OCI-LY3 (cell line): ENCODE data around the gene C21orf91.

ENCODE experiments used
- H2AFZ ChIP-seq: fragments of 200-600, 300-600 bp; shearing (Covaris generic); 2 replicates; pipeline ENCODE4 v1.6.0; 2014; ENCODE audit warnings: antibody characterized with exemption, low read depth, low read length
- H3K27ac ChIP-seq: fragments of 200-600, 300-600 bp; sonication (generic); 2 replicates; pipeline ENCODE4 v1.5.1; 2014; ENCODE audit warnings: mild to moderate bottlenecking, low read length, moderate library complexity, mixed read lengths
- H3K27me3 ChIP-seq: fragments of 200-600, 300-600 bp; sonication (generic); 2 replicates; pipeline ENCODE4 v1.6.1; 2014; ENCODE audit warnings: low read depth, low read length, mixed read lengths
- H3K36me3 ChIP-seq: fragments of 200-600, 300-600 bp; sonication (generic); replicated peaks from 2 replicates; pipeline ENCODE3; 2014; ENCODE audit warnings: low read depth, low read length, mixed read lengths
- H3K4me1 ChIP-seq: fragments of 300-600, 200-600 bp; sonication (generic); 2 replicates; pipeline ENCODE4 v1.6.1; 2014; ENCODE audit warnings: low read length, mixed read lengths
- H3K4me2 ChIP-seq: fragments of 200-600, 300-600 bp; sonication (generic); 2 replicates; pipeline ENCODE4 v1.6.1; 2014; ENCODE audit warnings: low read length, mixed read lengths
- H3K4me3 ChIP-seq: fragments of 300-600, 200-600 bp; sonication (generic); 2 replicates; pipeline ENCODE4 v1.5.1; 2014; ENCODE audit warnings: antibody characterized with exemption, mild to moderate bottlenecking, low read length, moderate library complexity
- H3K79me2 ChIP-seq: fragments of 300-600, 200-600 bp; shearing (Covaris generic); 2 replicates; pipeline ENCODE4 v1.6.1; 2014; ENCODE audit warnings: mild to moderate bottlenecking, low read length, mixed read lengths
- H3K9ac ChIP-seq: fragments of 300-600, 200-600 bp; shearing (Covaris generic); 2 replicates; pipeline ENCODE4 v1.6.0; 2014; ENCODE audit warnings: mild to moderate bottlenecking, low read length, moderate library complexity
- H3K9me3 ChIP-seq: fragments of 200-600, 300-600 bp; shearing (Covaris generic); 2 replicates; pipeline ENCODE4 v1.6.1; 2014; ENCODE audit warnings: low read length, mixed read lengths; ENCODE audit not compliant: insufficient read depth
- H4K20me1 ChIP-seq: fragments of 200-600, 300-600 bp; sonication (generic); 2 replicates; pipeline ENCODE4 v1.6.1; 2016; ENCODE audit warnings: low read length, mixed read lengths; ENCODE audit not compliant: insufficient read depth
- CTCF ChIP-seq: fragments of 200-600, 300-600 bp; sonication (generic); IDR thresholded peaks from 2 replicates; pipeline ENCODE4 v1.5.1; 2014; ENCODE audit warnings: antibody characterized with exemption, low read length, low read depth
- EZH2phosphoT487 ChIP-seq: fragments of 200-600 bp; shearing (Covaris generic); IDR thresholded peaks from 2 replicates; pipeline ENCODE4 v1.6.1; 2018; ENCODE audit warnings: antibody characterized with exemption, mixed run types, low read depth

Gene C21orf91

GRCh38 chr21:17798796-17799195, 20.4 kb downstream of the C21orf91 start:
- H3K4me1 ChIP-seq = peaks cover 9% of the 10 kb centered on the region; the same call in 1 of the 2 replicates
- H3K9ac ChIP-seq = no peak overlapping the region
- H2AFZ ChIP-seq = no peak overlapping the region
- H3K36me3 ChIP-seq = peaks cover 16% of the 10 kb centered on the region
- H4K20me1 ChIP-seq = no peaks in the 10 kb centered on the region
- H3K79me2 ChIP-seq = peaks cover 14% of the 10 kb centered on the region
- no peaks in the 10 kb centered on the region for H3K9me3 ChIP-seq
- H3K4me2 ChIP-seq = no peak overlapping the region
- no peaks in the 10 kb centered on the region for H3K27me3 ChIP-seq
- no peak overlapping the region for H3K4me3 ChIP-seq
- no peak for TF ChIP-seq EZH2phosphoT487
- TF ChIP-seq CTCF = no peak
- H3K27ac ChIP-seq = no peak overlapping the region

- H3K4me1 ChIP-seq = peaks cover 17% of the 10 kb centered on the region
- H3K79me2 ChIP-seq = peaks cover 14% of the 10 kb centered on the region
- H3K9ac ChIP-seq = no peak overlapping the region
- no peaks in the 10 kb centered on the region for H4K20me1 ChIP-seq
- H3K27me3 ChIP-seq = no peaks in the 10 kb centered on the region
- H3K36me3 ChIP-seq = peaks cover 16% of the 10 kb centered on the region
- no peak overlapping the region for H3K27ac ChIP-seq
- H3K4me3 ChIP-seq = no peak overlapping the region
- no peak overlapping the region for H3K4me2 ChIP-seq
- TF ChIP-seq CTCF = no peak
- TF ChIP-seq EZH2phosphoT487 = no peak
- no peaks in the 10 kb centered on the region for H3K9me3 ChIP-seq
- no peak overlapping the region for H2AFZ ChIP-seq
These were observed 21.2 kb downstream of the C21orf91 start for GRCh38 chr21:17797967-17798366.

GRCh38 chr21:17796503-17796902, 22.7 kb downstream of the C21orf91 start:
- peaks cover 14% of the 10 kb centered on the region for H3K79me2 ChIP-seq
- H3K9ac ChIP-seq = no peak overlapping the region
- no peak overlapping the region for H3K4me2 ChIP-seq
- H3K27me3 ChIP-seq = no peaks in the 10 kb centered on the region
- H4K20me1 ChIP-seq = no peaks in the 10 kb centered on the region
- H3K9me3 ChIP-seq = no peaks in the 10 kb centered on the region
- TF ChIP-seq EZH2phosphoT487 (no peak), CTCF (no peak)
- no peak overlapping the region for H3K4me3 ChIP-seq
- H3K4me1 ChIP-seq = peaks cover 17% of the 10 kb centered on the region
- no peak overlapping the region for H2AFZ ChIP-seq
- peaks cover 19% of the 10 kb centered on the region for H3K36me3 ChIP-seq
- no peak overlapping the region for H3K27ac ChIP-seq

GRCh38 chr21:17796037-17796403, 23.1 kb downstream of the C21orf91 start:
- H3K27ac ChIP-seq = no peak overlapping the region
- peaks cover 19% of the 10 kb centered on the region for H3K36me3 ChIP-seq
- peaks cover 14% of the 10 kb centered on the region for H3K79me2 ChIP-seq
- no peak overlapping the region for H2AFZ ChIP-seq
- no peak overlapping the region for H3K9ac ChIP-seq
- no peak overlapping the region for H3K4me2 ChIP-seq
- H3K9me3 ChIP-seq = no peaks in the 10 kb centered on the region
- H3K4me3 ChIP-seq = no peak overlapping the region
- H3K27me3 ChIP-seq = no peaks in the 10 kb centered on the region
- H4K20me1 ChIP-seq = no peaks in the 10 kb centered on the region
- TF ChIP-seq CTCF (no peak), EZH2phosphoT487 (no peak)
- peaks cover 17% of the 10 kb centered on the region for H3K4me1 ChIP-seq
